Adipose tissue (tissue), 3 donors: ENCODE measurements around the gene NT5M. TPM values are rescaled to one million over a fixed set of nuclear protein-coding genes. Genes with fewer than 3 reads are reported as not detected.

Source experiments
- H3K27ac ChIP-seq: one replicate; pipeline ENCODE4 v1.5.1; 2013; ENCODE audit warnings: low read depth, low read length
- WGBS, 3 donors: extraction: QIAGEN DNeasy Blood & Tissue Kit; methylation state at CpG; one replicate each; pipeline ENCODE4 v1.1.7; 2013; 5-methylcytosine and 5-hydroxymethylcytosine counted together
- polyA plus RNA-seq, 3 donors: library from polyadenylated mRNA; stranded (reverse); fragments of 200-250 nt; gene quantifications; one replicate each; pipeline ENCODE4 v1.2.3, GENCODE V29; 2013
- donor health status: healthy with polysubstance abuse.
- donor health status: Bipolar disorder and iron deficiency.
- donor health status: healthy.

The NT5M gene
- polyA plus RNA-seq, 3 donors: 2.4 to 2.7 (median 2.6) TPM

- 86 to 94% (median 88%) methylated on average over 9 of the region's 9 CpGs for WGBS, 3 donors
- no peak overlapping the region for H3K27ac ChIP-seq
These were observed 22.6 kb downstream of the NT5M start for GRCh38 chr17:17325816-17326215.

GRCh38 chr17:17326275-17326875, 23.2 kb downstream of the NT5M start:
- H3K27ac ChIP-seq: no peak overlapping the region
- 91 to 95% (median 92%) methylated on average over 13 of the region's 13 CpGs for WGBS, 3 donors

- 84 to 90% (median 86%) methylated on average over 8 of the region's 8 CpGs for WGBS, 3 donors
- H3K27ac ChIP-seq: no peak overlapping the region
These were observed 25.1 kb downstream of the NT5M start for GRCh38 chr17:17328251-17328650.

- no peak overlapping the region for H3K27ac ChIP-seq
- WGBS, 3 donors: 90 to 94% (median 90%) methylated on average over 7 of the region's 7 CpGs
These were observed 38.3 kb downstream of the NT5M start for GRCh38 chr17:17341452-17341851.

GRCh38 chr17:17342242-17342945, 39.2 kb downstream of the NT5M start:
- 77 to 86% (median 82%) methylated on average over 17 of the region's 17 CpGs for WGBS, 3 donors
- H3K27ac ChIP-seq: no peak overlapping the region

- no peak overlapping the region for H3K27ac ChIP-seq
- WGBS, 3 donors: 86 to 87% (median 87%) methylated on average over 13 of the region's 13 CpGs
These were observed 40.1 kb downstream of the NT5M start for GRCh38 chr17:17343160-17343735.

- WGBS, 3 donors: 94 to 95% (median 94%) methylated on average over 13 to 14 of the region's 14 CpGs
- no peak overlapping the region for H3K27ac ChIP-seq
These were observed 40.8 kb downstream of the NT5M start for GRCh38 chr17:17343896-17344506.

GRCh38 chr17:17344507-17345293, 41.5 kb downstream of the NT5M start:
- H3K27ac ChIP-seq: no peak overlapping the region
- WGBS, 3 donors: 83 to 91% (median 86%) methylated on average over 14 of the region's 14 CpGs

GRCh38 chr17:17345294-17345597, 42.1 kb downstream of the NT5M start:
- 83 to 95% (median 92%) methylated on average over 4 of the region's 4 CpGs for WGBS, 3 donors

GRCh38 chr17:17345686-17346427, 42.7 kb downstream of the NT5M start:
- 86 to 87% (median 86%) methylated on average over 14 of the region's 14 CpGs for WGBS, 3 donors
- H3K27ac ChIP-seq: no peak overlapping the region

More at GRCh38 chr17:17345294-17345597, 42.1 kb downstream of the NT5M start:
- H3K27ac ChIP-seq: no peak overlapping the region

GRCh38 chr17:17346428-17347233, 43.5 kb downstream of the NT5M start:
- H3K27ac ChIP-seq: no peak overlapping the region
- 85 to 90% (median 87%) methylated on average over 31 of the region's 31 CpGs for WGBS, 3 donors

GRCh38 chr17:17347234-17347955, 44.2 kb downstream of the NT5M start:
- no peak overlapping the region for H3K27ac ChIP-seq
- 87 to 93% (median 91%) methylated on average over 15 of the region's 15 CpGs for whole genome bisulfite sequencing, 3 donors

GRCh38 chr17:17347956-17348871, 45.0 kb downstream of the NT5M start:
- H3K27ac ChIP-seq: no peak overlapping the region
- 93 to 95% (median 94%) methylated on average over 10 of the region's 10 CpGs for WGBS, 3 donors

- 65% methylated on average over 11 of the region's 11 CpGs for WGBS, 3 donors
- H3K27ac ChIP-seq: no peak overlapping the region
These were observed 45.9 kb downstream of the NT5M start for GRCh38 chr17:17348872-17349723.

- 61 to 80% (median 67%) methylated on average over 13 to 14 of the region's 14 CpGs for WGBS, 3 donors
These were observed 46.5 kb downstream of the NT5M start for GRCh38 chr17:17349724-17350106.

More at GRCh38 chr17:17349724-17350106, 46.5 kb downstream of the NT5M start:
- H3K27ac ChIP-seq: no peak overlapping the region
